Measurements from ENCODE around the gene TNFSF10. TPM values are rescaled to one million over a fixed set of nuclear protein-coding genes. Genes with fewer than 3 reads are reported as not detected.
"Not testable (repeated sequence)": the region's sequence is repeated elsewhere in the genome, so short reads cannot be mapped to it uniquely, and the experiment has no call there.

The TNFSF10 gene
- total RNA-seq, 1 donor from 2014 or later = 18.8 TPM

DNA sequence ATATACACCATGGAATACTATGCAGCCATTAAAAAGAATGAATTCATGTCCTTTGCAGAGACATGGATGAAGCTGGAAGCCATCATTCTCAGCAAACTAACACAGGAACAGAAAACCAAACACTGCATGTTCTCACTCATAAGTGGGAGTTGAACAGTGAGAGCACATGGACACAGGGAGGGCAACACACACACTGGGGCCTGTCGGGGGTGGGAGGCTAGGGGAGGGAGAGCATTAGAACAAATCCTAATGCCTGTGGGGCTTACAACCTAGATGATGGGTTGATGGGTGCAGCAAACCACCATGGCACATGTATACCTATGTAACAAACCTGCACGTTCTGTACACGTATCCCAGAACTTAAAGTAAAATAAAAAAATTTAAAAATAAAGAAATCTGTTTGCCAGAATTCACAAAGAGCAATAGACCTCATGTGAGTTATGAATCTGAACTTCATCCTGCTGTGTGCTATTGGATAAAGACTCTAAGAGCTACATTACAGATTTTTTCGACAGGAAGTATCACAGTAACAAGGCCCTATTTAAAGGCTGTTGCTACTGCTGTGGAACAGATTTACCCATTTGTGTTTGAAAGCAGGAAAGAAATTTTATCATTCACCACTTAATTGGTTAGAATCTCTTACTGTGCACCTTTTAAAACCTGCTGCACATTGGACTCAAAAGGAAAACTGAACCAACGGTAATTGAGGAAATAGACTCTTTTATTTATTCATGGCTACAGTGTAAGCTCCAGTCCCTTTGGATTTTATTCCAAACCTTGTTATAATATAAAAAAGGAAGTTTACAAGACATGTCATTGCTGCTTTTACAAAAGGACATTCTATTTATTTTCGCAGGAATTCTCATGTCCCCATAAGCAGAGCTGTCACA, 1.1 kb downstream of the TNFSF10 start:
- ATAC-seq = peak; percentile 29
- DNase-seq; intact Hi-C loops (cut with micrococcal nuclease): not testable (repeated sequence)

DNA sequence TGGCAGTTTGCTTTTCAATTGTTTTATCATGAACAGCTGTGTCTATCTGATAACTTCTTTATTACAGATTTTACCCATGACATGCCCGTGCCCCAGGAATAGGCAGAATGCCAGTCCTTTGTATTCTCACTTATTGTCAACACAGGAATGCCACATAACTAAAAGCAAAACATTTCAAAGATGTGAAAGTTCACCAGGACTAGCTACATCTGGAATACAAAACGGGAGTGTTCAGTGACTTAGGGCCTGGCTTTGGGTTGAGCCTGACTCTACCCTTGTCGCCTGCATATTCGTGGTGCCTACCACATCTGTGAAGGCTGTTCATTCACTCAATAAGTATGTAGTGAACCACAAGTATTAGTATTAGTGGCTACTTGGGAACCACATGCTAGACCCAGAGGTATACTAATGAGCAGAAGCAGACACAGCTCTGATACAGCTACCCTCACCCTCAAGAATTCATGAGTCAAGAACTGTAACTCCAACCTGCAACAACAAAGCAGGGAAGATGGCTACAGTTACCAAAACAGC, 2.9 kb downstream of the TNFSF10 start:
- DNase-seq (no peak), ATAC-seq (no peak)
- intact Hi-C loops (cut with micrococcal nuclease) = no loop called here

DNA sequence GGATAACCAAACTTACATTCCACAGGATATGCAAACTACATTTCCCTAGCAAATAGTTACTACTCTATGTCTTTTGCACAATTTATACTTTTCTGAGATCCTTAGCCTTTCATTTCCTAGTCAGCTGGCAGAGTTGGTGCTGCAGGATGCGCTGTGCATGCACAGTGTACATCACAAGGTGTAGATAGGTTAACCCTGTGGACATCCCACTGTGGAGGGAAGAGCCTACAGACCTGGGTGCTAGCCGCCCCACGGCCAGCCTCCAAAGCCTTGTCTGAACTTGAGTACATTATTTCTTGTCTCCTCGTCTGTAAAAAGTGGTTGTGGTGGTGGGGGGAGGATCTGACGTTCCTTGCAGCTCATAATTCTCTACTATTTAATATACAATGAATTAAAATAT, 3.5 kb downstream of the TNFSF10 start:
- DNase-seq (no peak), ATAC-seq (no peak)
- intact Hi-C loops (cut with micrococcal nuclease) = loop anchor here (10.0 kb wide), 1 partner anchor 75 kb away; no protein-coding TSS in a partner anchor

GRCh38 chr3:172518929-172519640, 4.1 kb downstream of the TNFSF10 start:
- no peak for ATAC-seq
- intact Hi-C loops (cut with micrococcal nuclease) = loop anchor here (10.0 kb wide), 1 partner anchor 76 kb away; no protein-coding TSS in a partner anchor
- no peak for DNase-seq

- ATAC-seq (no peak), DNase-seq (no peak)
- intact Hi-C loops (cut with micrococcal nuclease) = loop anchor here (10.0 kb wide), 1 partner anchor 77 kb away; no protein-coding TSS in a partner anchor
Observed at GRCh38 chr3:172517859-172518466, 5.3 kb downstream of the TNFSF10 start.

GRCh38 chr3:172516318-172517214, 6.7 kb downstream of the TNFSF10 start:
- peak; percentile 91 for ATAC-seq
- DNase-seq = peak; percentile 47
- intact Hi-C loops (cut with micrococcal nuclease) = loop anchor here (10.0 kb wide), 1 partner anchor 78 kb away; no protein-coding TSS in a partner anchor

GRCh38 chr3:172515130-172515918, 7.9 kb downstream of the TNFSF10 start:
- intact Hi-C loops (cut with micrococcal nuclease) = loop anchor here (10.0 kb wide), 1 partner anchor 79 kb away; no protein-coding TSS in a partner anchor
- ATAC-seq (no peak), DNase-seq (no peak)

DNA sequence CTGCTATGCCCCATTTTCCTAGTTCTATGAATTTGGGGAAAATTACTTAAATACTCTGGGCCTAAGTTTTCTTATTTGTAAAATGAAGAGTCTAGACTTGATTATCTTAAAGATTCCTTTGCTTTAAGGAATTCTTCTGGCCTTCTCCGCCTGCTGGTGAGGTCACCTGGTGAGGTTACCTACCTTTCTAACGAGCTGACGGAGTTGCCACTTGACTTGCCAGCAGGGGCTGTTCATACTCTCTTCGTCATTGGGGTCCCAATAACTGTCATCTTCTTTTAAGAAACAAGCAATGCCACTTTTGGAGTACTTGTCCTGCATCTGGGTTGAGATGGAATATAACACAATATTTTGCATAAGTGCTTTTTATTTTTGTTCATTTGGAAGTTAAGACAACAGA, 8.6 kb downstream of the TNFSF10 start:
- intact Hi-C loops (cut with micrococcal nuclease) = loop anchor here (10.0 kb wide), 1 partner anchor 80 kb away; no protein-coding TSS in a partner anchor
- ATAC-seq (no peak), DNase-seq (no peak)

DNA sequence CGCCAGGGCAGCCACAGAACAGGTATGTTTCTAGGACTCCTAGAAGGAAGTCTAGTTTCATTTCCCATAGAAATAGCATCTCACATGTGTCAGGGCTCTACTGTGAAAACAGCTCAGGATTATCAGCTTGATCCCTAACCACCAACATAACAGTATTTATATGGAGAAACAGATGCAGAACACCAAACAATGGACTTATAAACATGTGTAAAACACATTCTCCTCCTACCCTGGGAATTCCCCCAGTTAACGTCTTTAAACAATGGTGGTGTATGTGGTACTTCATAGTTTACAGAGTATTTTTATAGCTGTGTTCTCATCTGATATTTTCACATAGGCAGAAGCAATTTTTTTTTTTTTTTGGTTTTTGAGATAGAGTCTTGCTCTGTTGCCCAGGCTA, 9.7 kb downstream of the TNFSF10 start:
- DNase-seq (no peak), ATAC-seq (no peak)
- intact Hi-C loops (cut with micrococcal nuclease) = loop anchor here (10.0 kb wide), 1 partner anchor 81 kb away; no protein-coding TSS in a partner anchor

DNA sequence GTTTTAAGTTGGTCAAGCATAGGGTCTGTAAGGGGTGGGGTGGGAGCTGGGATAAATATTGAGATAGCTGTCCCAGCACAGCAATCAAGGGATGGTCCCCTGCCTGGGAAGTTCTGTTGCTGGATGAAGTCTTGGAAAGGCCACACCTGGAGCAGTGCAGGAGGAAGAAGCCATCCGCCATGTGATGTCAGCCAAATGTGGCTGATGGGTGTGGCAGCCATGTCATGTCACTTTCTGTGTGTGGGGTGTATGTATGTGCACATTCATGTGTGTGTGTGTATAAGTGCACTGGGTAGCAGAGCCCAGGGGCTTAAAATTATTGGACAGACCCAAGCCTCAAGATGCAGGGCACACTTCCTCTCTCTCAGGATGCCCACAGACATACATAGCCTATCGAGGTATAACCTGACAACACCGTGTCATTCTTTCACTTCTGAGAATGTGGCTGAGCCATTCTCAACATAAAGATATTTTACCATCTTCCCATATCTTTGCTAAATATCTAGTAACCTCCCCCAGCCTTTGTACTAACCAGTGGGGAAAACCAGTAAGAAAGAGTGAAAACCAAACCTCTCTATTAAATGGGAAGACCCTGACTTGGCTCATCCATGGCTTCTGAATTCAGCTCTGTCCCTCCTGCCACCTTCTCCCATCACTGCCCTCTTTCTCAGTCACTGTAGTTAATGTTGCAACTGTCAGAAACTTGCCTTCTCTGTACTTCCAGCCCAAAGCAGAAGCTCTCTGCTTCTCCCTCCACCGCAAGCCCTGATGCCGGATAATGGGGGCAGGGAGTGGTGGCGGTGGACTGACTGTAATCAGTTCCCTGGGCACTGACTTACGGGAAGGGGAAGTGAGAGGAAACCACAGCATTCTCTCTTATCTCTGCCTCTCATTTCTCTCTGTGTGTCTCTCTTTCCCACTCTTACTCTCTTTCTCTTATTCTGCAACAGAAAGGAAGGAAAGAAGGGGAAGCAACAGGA, 11.2 kb downstream of the TNFSF10 start:
- ATAC-seq (peak; percentile 69), DNase-seq (peak; percentile 69)
- intact Hi-C loops (cut with micrococcal nuclease) = loop anchor here (10.0 kb wide), 1 partner anchor 83 kb away; no protein-coding TSS in a partner anchor

- no peak for DNase-seq
- intact Hi-C loops (cut with micrococcal nuclease) = no loop called here
- no peak for ATAC-seq
Observed at GRCh38 chr3:172506094-172506493, 17.1 kb downstream of the TNFSF10 start.

- no peak for DNase-seq
- intact Hi-C loops (cut with micrococcal nuclease) = no loop called here
- ATAC-seq = no peak
Observed at GRCh38 chr3:172501540-172501939, 21.7 kb downstream of the TNFSF10 start.

DNA sequence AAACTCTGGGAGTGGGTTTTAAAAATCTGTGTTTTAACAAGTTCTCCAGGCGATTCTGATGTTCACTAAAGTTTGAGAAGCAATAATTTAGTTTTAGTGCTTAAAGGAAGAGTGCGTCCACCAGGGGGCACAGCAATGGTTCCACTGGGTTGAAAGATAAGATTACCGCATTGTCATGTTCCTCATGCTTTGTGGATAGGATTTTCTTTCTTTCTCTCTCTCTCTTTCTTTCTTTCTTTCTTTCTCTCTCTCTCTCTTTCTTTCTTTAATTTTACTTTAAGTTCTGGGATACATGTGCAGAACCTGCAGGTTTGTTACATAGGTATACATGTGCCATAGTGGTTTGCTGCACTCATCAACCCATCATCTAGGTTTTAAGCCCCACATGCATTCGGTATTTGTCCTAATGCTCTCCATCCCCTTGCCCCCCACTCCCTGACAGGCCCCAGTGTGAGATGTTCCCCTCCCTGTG, 33.0 kb downstream of the TNFSF10 start:
- ATAC-seq (peak; percentile 61), DNase-seq (peak; percentile 86)
- intact Hi-C loops (cut with micrococcal nuclease) = loop anchor here (5.0 kb wide), 1 partner anchor 107 kb away; no protein-coding TSS in a partner anchor

DNA sequence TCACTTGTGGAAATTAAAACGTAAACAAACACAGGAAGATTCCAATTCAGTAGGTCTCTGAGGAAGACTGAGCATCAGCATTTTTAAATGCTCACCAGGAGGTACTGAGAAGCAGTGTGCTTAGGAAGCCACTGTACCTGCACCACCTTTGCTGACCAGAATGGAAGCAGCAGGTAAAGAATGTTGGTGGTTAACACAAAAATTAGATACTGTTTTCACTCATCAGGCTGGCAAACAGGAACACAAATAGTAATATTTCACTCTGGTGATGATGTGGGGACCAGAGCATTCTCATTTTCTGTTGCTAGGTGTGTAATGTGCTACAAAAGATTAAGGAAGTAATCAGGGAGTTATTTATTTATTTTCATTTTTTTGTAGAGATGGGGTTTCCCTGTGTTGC, 45.1 kb downstream of the TNFSF10 start:
- intact Hi-C loops (cut with micrococcal nuclease) = no loop called here
- ATAC-seq = no peak
- DNase-seq = no peak

DNA sequence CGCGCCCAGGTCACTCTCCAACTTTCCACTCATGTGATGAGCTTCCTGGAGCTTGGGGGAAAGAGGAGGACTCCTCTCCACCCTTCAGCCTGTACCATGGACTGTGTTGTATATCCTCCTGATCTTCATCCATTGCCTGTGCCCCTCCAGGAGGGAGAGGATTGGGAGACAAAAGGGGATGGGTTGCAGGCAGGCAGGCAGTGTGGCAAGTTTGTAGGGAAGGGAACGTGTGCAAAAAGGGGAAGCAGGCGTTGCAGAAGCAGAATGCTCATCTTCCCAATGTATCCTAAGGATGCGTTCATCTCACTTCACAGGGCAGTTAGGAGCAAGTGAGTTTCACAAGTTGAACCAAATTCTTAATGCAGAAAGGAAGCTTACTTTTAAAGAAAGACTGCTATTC, 46.9 kb downstream of the TNFSF10 start:
- no peak for DNase-seq
- peak; percentile 18 for ATAC-seq
- intact Hi-C loops (cut with micrococcal nuclease) = no loop called here

DNA sequence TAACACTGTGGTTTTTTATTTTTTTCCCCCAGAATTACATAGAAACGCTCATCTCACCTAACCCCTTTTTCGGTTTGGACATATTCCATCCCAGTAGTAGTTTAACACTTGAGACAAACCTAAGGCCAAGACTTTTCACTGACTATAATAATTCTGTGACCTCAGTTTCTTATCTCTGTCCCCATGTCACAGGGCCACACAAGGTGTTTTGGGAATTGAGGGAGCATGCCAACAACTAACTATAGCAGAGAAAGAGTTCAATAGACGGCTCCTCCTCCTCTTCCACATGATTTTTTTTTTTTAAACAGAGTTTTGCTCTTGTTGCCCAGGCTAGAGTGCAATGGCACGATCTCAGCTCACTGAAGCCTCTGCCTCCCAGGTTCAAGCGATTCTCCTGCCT, 47.5 kb downstream of the TNFSF10 start:
- DNase-seq (no peak), ATAC-seq (peak; percentile 60)
- intact Hi-C loops (cut with micrococcal nuclease) = no loop called here
